Activated CD4-positive, CD25-positive, alpha-beta regulatory T cell treated with anti-CD3 and anti-CD28 coated beads, Interleukin-2, amount 50 U/mL, for 16 hours (primary cell): ENCODE data around the gene ITGBL1.

Experiments
- DNase-seq: peaks from one replicate; pipeline ENCODE4 v3.0.0-alpha.2; 2020; ENCODE audit warnings: low read depth, low spot score

The ITGBL1 gene

GRCh38 chr13:101451641-101452040 is 834 bp upstream of the ITGBL1 start:
- DNase-seq, result no peak

- no peak for DNase-seq
Measured at GRCh38 chr13:101453784-101454201, 1.3 kb downstream of the ITGBL1 start.

GRCh38 chr13:101454767-101455166 is 2.3 kb downstream of the ITGBL1 start:
- no peak for DNase-seq

GRCh38 chr13:101455863-101456262 is 3.4 kb downstream of the ITGBL1 start:
- DNase-seq, result no peak

GRCh38 chr13:101457176-101457575 is 4.7 kb downstream of the ITGBL1 start:
- no peak for DNase-seq

- no peak for DNase-seq
Measured at GRCh38 chr13:101465877-101466276, 13.4 kb downstream of the ITGBL1 start.

- DNase-seq, result no peak
Measured at GRCh38 chr13:101467415-101467814, 14.9 kb downstream of the ITGBL1 start.

- no peak for DNase-seq
Measured at GRCh38 chr13:101473458-101473857, 21.0 kb downstream of the ITGBL1 start.

- DNase-seq, result no peak
Measured at GRCh38 chr13:101474419-101474957, 22.0 kb downstream of the ITGBL1 start.

- no peak for DNase-seq
Measured at GRCh38 chr13:101475536-101475935, 23.1 kb downstream of the ITGBL1 start.

GRCh38 chr13:101481421-101481820 is 28.9 kb downstream of the ITGBL1 start:
- no peak for DNase-seq

GRCh38 chr13:101486708-101487437 is 34.4 kb downstream of the ITGBL1 start:
- DNase-seq, result no peak

- DNase-seq, result no peak
Measured at GRCh38 chr13:101487438-101487830, 35.0 kb downstream of the ITGBL1 start.

GRCh38 chr13:101488734-101489133 is 36.3 kb downstream of the ITGBL1 start:
- DNase-seq, result no peak

GRCh38 chr13:101489643-101490405 is 37.3 kb downstream of the ITGBL1 start:
- DNase-seq, result no peak

- no peak for DNase-seq
Measured at GRCh38 chr13:101490406-101491015, 38.0 kb downstream of the ITGBL1 start.

GRCh38 chr13:101492251-101492910 is 39.9 kb downstream of the ITGBL1 start:
- no peak for DNase-seq

- DNase-seq, result no peak
Measured at GRCh38 chr13:101493541-101493940, 41.1 kb downstream of the ITGBL1 start.

- no peak for DNase-seq
Measured at GRCh38 chr13:101499406-101499805, 46.9 kb downstream of the ITGBL1 start.

GRCh38 chr13:101502618-101503017 is 50.1 kb downstream of the ITGBL1 start:
- DNase-seq, result no peak

- DNase-seq, result no peak
Measured at GRCh38 chr13:101511161-101511560, 58.7 kb downstream of the ITGBL1 start.

- DNase-seq, result no peak
Measured at GRCh38 chr13:101511766-101512165, 59.3 kb downstream of the ITGBL1 start.
